GM21529 (cell line): ENCODE measurements around the gene SNX11.

Experiments used
- ATAC-seq: cut with Tn5 transposase; IDR thresholded peaks from one replicate; pipeline ENCODE4 v1.9.1; 2021; ENCODE audit not compliant: unreplicated experiment

The SNX11 gene

GRCh38 chr17:48161127-48161905 is 53.8 kb downstream of the SNX11 start:
- ATAC-seq = no peak

- ATAC-seq = no peak
These were observed 54.9 kb downstream of the SNX11 start for GRCh38 chr17:48162306-48162934.

- ATAC-seq = no peak
These were observed 55.5 kb downstream of the SNX11 start for GRCh38 chr17:48162946-48163506.

GRCh38 chr17:48163809-48164208 is 56.2 kb downstream of the SNX11 start:
- no peak for ATAC-seq

- no peak for ATAC-seq
These were observed 62.4 kb downstream of the SNX11 start for GRCh38 chr17:48169926-48170325.
